HG03575 (cell line): Measurements from ENCODE around the gene IRAK3.
"Not testable (repeated sequence)": the region's sequence is repeated elsewhere in the genome, so short reads cannot be mapped to it uniquely, and the experiment has no call there.

Experiments used
- ATAC-seq: cut with Tn5 transposase; IDR thresholded peaks from one replicate; pipeline ENCODE4 v1.9.1; 2021; ENCODE audit not compliant: unreplicated experiment, insufficient number of reproducible peaks, low FRiP score; ENCODE audit errors: extremely low read depth

IRAK3 gene

DNA sequence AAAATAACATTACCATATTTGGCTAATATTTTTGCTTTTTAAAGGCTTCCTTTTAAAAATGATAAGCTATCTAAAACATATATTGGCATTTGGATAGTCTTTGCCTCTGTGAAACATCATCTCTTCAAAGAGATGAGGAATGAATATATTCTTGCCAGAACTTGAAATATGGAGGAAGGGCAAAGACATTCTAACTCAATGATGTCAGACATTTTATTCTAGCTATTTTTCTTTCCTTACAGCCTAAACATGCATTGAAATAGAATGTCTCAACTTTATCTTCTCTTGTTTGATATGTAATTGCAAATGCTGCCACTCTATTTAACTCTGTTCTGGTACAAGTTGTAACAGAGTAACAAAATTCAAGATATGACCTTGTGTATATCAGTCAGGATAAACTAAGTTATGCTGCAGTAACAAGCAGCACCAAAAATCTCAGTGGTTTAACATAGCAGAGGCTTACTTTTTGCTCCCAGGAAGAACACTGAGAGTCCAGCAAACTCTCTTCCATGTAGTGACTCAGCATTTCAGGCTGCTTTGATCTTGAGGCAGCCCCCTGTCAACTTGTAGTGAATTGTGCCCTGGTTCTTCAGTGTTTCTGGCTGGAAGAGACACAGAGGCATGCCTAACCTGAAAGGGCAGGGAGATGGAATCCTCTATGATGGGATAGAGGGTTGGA, 11.0 kb downstream of the IRAK3 start:
- no peak for ATAC-seq

DNA sequence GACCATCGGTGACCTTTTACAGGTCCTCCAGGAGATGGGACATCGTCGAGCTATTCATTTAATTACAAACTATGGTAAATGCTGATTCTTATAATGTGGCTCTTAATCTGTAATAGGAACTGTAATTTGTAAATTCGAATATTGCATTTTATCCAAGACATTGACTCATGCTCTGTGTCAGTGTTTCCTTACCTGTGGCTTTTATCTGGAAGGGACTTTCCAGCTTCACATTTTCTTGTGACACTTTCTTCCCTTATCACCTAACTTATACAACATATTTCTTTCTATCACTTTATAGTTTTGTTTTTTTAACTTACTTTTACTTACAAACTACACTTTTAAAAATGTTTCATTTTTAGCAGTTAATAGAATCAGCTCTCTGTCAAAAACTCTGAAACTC, 14.8 kb downstream of the IRAK3 start:
- no peak for ATAC-seq

DNA sequence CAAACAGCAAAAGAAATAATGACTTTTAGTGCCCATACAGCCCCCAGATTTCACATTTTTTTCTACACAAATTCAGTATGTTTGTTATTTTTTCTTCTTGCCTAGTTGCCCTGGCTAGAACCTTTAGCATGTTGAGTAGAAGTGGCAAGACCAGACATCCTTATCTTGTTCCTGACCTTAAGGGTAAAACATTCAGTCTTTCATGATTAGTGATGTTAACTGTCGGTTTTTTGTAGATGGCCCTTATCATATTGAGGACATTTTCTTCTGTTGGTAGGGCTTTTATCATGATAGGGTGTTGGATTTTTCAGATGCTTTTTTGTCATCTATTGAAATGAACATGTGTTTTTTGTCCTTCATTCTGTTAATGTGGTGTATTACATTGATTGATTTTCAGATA, 17.1 kb downstream of the IRAK3 start:
- ATAC-seq, result no peak

DNA sequence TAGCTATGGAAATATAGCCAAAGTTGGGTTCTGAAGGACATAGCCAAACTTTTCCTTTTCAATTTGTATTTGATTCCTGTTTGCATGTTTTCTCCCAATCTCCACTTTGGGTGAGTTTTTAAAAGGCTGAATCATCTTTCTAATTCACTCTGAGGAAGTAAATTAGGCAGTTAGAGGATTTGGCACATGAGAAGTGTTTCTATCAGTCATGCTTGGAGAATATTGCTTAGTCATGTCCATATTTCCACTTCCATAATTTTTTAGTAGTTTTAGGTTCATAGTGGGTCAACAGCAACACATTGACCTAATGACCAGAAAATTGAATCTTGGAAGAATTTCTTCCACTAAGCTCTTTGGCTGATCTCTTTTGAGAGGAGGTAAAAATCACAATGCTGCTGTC, 21.8 kb downstream of the IRAK3 start:
- ATAC-seq, result no peak

DNA sequence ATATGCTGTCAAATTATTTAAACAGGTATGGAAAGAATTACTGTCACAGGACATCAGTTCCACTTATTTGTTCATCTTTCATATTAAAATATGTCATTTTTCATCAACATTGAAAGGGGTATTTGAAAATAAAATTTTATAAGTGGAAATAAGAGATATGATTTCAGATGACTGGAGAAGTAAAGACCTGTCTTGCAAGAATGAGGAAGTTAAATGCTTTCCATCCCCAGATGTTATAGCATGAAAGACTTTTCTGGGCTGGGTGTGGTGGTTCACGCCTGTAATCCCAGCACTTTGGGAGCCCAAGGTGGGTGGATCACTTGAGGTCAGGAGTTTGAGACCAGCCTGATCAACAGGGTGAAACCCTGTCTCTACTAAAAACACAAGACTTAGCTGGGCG, 22.6 kb downstream of the IRAK3 start:
- ATAC-seq, result not testable (repeated sequence)

DNA sequence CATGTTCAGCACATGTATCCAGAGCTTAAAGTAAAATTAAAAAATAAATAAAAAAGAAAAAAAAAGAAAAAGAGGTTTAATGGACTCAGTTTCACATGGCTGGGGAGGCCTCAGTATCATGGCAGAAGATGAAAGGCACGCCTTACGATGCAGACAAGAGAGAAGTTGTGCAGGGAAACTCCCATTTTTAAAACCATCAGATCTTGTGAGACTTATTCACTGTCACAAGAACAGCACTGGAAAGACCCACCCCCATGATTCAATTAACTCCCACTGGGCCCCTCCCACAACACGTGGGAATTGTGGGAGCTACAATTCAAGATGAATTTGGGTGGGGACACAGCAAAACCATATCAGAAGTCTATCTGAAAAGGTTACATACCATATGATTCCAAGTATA, 24.0 kb downstream of the IRAK3 start:
- not testable (repeated sequence) for ATAC-seq

DNA sequence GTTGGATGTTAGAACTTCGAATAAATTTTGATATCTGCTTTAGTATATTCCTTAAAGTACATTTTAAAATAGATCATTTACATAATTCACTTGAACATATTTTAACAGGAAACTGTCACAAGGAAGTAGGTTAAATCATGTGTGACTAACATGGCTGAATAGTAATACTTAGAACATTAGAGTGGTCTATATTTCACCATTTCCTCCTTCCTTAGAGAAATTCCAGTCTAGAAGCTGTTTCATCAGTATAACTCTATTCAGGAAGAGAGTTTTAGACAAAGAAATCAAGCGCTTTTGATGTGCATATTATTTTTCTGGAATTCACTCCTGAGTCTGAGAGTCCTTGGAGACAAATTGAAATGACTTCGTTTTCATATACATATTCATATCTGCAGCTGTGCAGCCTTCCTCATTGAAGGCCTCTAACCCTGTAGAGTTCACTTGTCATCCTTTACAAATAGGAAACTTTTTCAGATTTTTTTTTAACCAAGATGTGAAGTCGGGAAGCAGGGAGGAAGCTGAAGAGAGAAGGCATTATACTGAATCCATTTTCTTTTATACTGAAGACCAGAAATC, 28.4 kb downstream of the IRAK3 start:
- ATAC-seq, result no peak

DNA sequence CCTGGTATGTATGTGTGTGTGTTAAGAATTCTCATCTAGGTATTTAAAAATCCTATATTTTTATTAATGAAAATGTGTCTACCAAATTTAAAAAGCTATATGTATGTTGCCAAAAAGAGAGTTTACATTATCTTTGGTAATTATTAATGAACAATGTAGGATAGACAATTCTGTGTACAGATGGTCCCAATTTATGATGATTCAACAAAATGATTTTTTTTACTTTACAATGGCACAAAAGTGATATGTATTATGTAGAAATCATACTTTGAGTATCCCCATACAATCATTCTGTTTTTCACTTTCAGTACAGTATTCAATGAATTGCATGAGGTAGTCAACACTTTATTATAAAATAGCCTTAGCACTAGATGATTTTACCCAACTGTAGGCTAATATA, 39.4 kb downstream of the IRAK3 start:
- no peak for ATAC-seq

DNA sequence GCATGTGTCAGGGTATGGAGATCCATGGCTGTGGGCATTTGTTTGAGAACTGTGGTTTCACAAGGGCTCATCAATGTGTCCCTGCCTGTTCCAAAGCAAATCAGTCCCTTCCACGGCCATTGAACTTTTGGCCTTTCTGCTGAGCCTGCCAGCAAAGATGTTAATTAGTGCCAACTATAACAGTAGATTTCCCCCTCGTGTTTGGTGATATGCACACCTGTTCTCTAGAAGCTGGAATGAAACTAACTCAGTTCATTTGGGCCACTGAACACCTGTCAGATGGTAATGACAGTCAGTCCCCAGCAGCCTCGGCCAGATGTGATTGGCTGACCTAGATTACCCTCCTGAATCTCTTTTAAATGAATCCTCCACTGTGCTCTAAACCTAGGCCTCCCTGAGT, 43.2 kb downstream of the IRAK3 start:
- no peak for ATAC-seq

DNA sequence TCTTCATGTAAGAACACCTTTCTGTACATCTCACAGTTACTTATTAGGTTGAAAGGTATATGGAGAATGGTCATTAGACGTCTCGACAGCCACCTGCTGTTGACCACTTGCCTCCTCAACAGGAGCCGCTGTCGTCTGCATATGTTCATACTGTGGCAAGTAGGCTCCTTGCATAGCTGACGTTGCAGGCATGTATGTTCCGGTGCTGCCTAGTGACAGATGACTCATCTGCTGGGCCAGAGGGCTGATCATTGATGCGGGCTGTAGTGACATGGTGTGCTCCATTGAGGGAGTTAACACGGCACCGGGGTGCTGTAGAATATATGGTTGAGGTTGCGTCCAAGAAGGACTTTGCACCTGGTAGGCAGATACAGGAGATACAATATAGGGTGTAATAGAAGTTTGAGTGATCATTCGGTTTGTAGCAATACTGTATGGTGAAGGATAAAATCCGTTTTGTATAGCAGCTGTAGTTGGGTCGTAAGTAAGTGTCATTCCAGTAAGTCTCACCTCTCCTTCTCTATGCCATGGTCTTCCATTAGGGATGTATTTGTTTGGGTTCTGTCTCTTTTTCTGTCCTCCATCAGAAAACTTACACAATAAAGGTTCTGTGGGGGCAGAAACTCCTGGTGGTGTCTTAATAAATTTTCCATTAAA, 45.2 kb downstream of the IRAK3 start:
- ATAC-seq, result peak; percentile 74

DNA sequence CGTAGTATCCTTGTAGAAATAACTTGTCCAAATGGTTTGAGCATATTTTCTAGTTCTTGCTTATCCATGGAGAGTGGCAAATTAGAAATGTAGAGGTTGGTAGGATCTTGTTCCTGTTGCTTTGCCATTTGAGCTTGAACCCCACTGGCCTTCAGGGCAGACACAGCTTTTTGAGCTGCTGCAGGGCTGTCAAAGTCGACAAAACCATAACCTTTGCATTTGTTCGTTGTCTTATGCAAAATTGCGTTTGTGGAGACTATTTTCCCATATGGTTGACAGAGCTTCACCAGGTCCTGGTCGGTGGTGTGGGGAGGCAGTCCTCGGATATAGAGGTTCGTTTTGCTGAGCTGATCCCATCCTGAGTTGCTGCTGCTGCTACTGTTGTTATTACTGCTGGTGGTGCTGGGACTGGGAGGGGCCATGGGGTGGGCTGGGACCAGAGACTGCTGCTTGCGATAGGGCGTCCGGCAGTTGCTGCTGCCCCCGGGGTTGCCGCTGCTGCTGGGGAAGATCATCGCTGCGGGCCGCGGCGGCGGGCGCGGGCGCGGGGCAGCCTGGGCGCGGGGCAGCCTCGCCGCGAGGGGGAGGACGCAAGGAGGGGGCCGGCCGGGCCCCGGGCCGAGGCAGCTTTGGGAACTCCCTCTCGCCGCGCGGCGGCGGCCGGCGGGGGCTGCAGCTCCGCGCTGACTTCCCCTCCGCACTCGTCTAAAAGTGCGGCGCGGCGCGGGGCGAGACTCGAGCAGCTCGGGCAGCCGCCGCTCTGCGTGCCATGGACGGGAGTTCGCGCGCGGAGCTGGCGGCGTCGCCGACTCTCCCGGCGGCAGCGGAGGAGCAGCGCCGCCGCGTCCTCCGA, 46.0 kb downstream of the IRAK3 start:
- not testable (repeated sequence) for ATAC-seq

DNA sequence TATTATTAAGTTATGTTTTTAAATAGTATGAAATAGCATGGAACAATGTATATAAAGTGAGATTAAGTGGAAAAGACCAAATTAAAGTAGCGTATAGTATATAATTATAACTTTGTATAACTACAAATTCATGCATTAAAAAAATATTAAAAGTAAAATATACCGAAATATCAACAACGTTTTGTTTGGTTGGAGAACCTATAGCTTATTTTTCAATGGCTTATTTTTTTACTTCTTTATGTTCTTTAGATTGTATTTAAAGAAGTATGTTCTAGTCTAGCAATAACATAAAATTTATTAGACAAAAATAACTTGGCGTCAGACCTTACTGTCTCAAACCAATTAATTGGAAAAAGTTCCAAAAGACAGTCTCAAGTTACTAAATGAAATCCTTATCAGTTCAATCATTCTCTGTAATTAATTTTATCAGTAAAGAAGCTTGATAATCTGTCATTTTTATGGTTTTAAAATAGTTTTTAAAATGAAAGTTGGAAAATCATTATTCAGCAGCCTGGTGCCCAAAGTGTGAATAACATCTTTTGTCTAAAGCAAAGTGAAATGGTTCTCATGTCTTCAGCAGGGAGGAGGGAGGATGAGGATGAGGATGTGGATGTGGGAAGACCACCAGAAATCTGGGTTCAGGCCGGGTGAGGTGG, 46.7 kb downstream of the IRAK3 start:
- ATAC-seq, result no peak

DNA sequence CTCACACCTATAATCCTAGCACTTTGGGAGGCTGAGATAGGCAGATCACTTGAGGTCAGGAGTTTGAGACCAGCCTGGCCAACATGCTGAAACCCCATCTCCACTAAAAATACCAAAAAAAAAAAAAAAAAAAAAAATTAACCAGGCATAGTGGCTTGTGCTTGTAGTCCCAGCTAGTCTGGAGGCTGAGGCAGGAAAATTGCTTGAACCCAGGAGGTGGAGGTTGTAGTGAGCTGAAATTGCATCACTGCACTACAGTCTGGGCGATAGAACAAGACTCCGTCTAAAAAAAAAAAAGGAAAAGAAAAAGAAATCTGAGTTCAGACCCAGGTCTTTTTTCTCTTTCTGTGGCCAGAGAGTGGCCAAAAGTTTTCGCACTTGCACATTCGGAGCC, 47.3 kb downstream of the IRAK3 start:
- not testable (repeated sequence) for ATAC-seq

DNA sequence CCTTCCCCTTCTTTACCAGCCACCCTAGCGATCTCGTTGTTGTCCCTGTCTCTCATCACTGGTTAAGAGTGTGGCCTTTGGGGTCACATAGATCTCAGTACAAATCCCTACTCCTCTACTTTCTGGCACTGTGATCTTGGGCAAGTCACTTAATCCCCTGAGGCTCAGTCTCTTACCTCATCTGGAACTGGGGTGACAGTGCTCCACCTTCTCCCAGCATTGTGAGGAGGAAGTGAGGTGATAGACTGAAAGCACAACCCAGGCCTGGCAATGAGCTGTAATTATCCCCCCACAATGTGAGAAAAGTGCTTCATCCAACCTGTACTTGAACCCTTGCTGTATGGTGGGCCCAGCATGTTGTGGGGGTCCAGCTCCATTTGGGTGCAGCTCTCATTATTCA, 48.0 kb downstream of the IRAK3 start:
- ATAC-seq, result no peak

DNA sequence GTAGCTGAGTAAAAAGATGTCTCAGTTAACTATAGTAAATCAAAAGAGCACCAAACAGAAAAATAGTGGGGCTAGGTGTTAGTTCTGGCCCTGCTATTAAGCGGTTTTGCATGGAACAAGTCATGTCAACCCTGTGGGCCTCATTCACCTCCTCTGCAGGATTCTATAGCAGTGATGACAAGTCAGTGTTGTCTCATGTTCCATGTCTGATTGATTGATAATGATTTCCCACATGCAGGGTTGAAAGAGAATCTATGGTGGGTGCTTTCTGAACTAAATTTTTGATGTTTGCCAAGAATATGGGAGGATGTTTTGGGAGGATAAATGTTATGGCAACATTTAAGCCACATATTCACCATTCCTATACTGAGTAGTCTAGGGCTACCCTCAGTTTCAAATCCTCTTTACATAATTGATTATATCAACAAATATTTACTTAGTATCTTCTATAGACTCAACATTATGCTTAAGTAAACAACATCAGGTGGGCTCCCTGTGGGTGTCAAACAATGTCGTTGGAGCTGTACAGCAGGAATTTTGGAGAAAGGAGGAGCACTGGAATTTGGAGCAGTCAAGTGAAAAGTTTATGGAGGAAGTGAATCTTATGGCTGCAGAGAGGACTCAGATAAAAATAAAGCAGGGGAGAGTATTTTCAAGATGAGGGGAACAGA, 48.6 kb downstream of the IRAK3 start:
- no peak for ATAC-seq

DNA sequence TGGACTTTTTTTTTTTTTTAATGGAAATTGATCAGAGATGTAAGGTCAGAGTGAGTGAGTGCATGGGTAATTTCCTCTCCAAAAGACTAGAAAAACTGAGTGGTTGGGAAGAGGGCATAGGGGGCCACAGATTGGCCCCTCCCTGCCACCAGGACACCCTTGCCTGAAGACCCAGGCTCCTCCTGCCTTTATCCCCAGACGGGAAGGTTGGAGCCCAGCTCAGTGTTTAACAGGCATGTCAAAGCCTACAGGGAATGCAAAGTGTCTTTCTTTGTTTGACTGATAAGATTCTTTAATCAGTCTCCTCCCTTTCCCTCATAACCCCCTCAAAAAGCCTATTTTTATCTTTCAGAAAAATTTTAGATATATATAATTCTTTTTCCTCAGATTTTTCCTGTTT, 50.3 kb downstream of the IRAK3 start:
- no peak for ATAC-seq

DNA sequence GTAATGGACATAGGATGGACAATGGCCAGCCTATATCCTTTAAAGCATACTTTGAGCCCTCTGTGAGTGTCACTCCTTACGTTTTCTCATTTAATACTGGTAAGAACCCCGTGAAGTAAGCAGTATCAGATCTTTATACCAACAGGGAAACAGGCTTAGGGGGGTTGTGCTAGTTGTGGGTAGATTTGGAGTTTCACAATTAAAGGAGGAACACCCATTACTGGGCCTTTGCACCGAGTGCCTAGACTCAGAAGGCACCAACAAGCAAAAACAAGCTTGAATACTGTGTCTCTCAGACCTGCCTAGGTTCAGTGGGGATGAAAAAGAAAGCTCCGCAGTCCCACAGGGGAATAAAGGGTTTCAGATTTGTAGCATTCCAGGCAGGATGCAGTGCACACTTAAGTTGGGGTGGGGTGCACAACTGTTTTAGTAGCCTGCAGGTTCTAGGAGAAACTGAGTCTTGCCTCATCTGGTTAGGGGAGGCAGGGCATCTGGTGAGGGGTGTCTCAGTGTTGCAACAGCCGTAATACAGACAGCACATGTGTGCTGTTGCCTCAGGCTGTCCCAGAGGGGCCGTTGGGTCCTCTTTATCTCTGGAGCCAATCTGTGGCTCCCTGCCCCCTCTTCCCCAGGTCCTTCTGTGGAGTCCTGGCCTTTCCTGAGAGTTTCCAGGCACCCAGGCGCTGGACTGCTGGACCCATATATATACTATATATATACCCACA, 51.2 kb downstream of the IRAK3 start:
- ATAC-seq, result no peak
